GM12878 (cell line): ENCODE results near the gene RAP1GDS1. TPM values are rescaled to one million over a fixed set of nuclear protein-coding genes. Genes with fewer than 3 reads are reported as not detected.

ENCODE experiments used
- GATAD2B ChIP-seq: fragments of 450-650 bp; conservative IDR thresholded peaks from 2 replicates; pipeline ENCODE4 v1.6.1; 2017; ENCODE audit warnings: low read depth, mild to moderate bottlenecking, moderate library complexity
- HDAC2 ChIP-seq: fragments of 200-600 bp; sonication (generic); IDR thresholded peaks from 2 replicates; pipeline ENCODE4 v1.6.1; 2017
- KLF5 ChIP-seq: fragments of 450-650 bp; IDR thresholded peaks from 2 replicates; pipeline ENCODE4 v1.6.1; 2014; ENCODE audit warnings: mild to moderate bottlenecking; ENCODE audit not compliant: partially characterized antibody
- MEF2A ChIP-seq: IDR thresholded peaks from 2 replicates; pipeline ENCODE4 v1.6.1; 2011; ENCODE audit warnings: low read depth, mild to moderate bottlenecking, low read length, moderate library complexity; ENCODE audit not compliant: insufficient read depth
- NFXL1 ChIP-seq: fragments of 450-650 bp; IDR thresholded peaks from 2 replicates; pipeline ENCODE4 v1.6.1; 2017; ENCODE audit warnings: antibody characterized with exemption, mild to moderate bottlenecking, borderline replicate concordance
- NRF1 ChIP-seq: conservative IDR thresholded peaks from 2 replicates; pipeline ENCODE4 v1.6.1; 2011; ENCODE audit warnings: mild to moderate bottlenecking, low read depth, low read length, improper control_type of control experiment
- PAX8 ChIP-seq: fragments of 450-650 bp; IDR thresholded peaks from 2 replicates; pipeline ENCODE4 v1.6.1; 2017; ENCODE audit warnings: mild to moderate bottlenecking, moderate library complexity
- POLR2AphosphoS2 ChIP-seq: IDR thresholded peaks from 2 replicates; pipeline ENCODE4 v1.6.1; 2011; ENCODE audit warnings: low read depth, mild to moderate bottlenecking, low read length, improper control_type of control experiment, moderate library complexity
- TCF7 ChIP-seq: IDR thresholded peaks from 2 replicates; pipeline ENCODE4 v1.6.1; 2014; ENCODE audit warnings: antibody characterized with exemption, borderline replicate concordance
- WRNIP1 ChIP-seq: IDR thresholded peaks from 2 replicates; pipeline ENCODE4 v1.6.1; 2011; ENCODE audit warnings: low read depth, low read length, improper control_type of control experiment, borderline replicate concordance
- ZSCAN29 ChIP-seq: fragments of 450-650 bp; IDR thresholded peaks from 2 replicates; pipeline ENCODE4 v1.6.1; 2017; ENCODE audit warnings: mild to moderate bottlenecking, moderate library complexity
- polyA plus RNA-seq, 11 experiments: library from polyadenylated mRNA; depleted of rRNA in 4 of 11; unstranded in 6 of 11; stranded (reverse) in 5 of 11; fragments of >200 nt; fragmentation: Nextera tagmentation in 4 of 11; fragmentation: Illumina TruSeq in 1 of 11; extraction: Ambion mirVana in 4 of 11; extraction: Trizol in 1 of 11; gene quantifications; 1 replicate in 1 of 11; 2 replicates in 10 of 11; pipeline versions ENCODE4 v1.2.1 to v1.2.3, GENCODE V29; 2011 to 2016; ENCODE audit warnings: inconsistent platforms in 2 of 11, missing spikeins in 2 of 11, low read depth in 1 of 11
- total RNA-seq, 4 experiments: library from RNA; depleted of rRNA in 3 of 4; stranded (reverse); fragments of >200 nt in 3 of 4; fragmentation: Illumina TruSeq in 1 of 4; extraction: Trizol in 1 of 4; gene quantifications; 2 replicates each; pipeline versions ENCODE4 v1.2.1 to v1.2.3, GENCODE V29; 2013 to 2021
- TF ChIP-seq, protein P1 (sequence below): fragments of 450-650 bp; IDR thresholded peaks from 2 replicates; pipeline ENCODE4 v1.6.1; 2018; ENCODE audit warnings: borderline replicate concordance, mild to moderate bottlenecking; ENCODE audit not compliant: partially characterized antibody
- TF ChIP-seq, protein P2 (sequence below): fragments of 450-650 bp; IDR thresholded peaks from 2 replicates; pipeline ENCODE4 v1.6.1; 2017; ENCODE audit warnings: mild to moderate bottlenecking, low read depth, inconsistent platforms; ENCODE audit not compliant: poor library complexity, severe bottlenecking

RAP1GDS1 gene
- total and polyA plus RNA-seq, 10 of the 15 experiments (the other 5 are each of a cell fraction or from before 2014, with no cell fraction given): 12.0 to 30.5 (median 20.7) TPM

DNA sequence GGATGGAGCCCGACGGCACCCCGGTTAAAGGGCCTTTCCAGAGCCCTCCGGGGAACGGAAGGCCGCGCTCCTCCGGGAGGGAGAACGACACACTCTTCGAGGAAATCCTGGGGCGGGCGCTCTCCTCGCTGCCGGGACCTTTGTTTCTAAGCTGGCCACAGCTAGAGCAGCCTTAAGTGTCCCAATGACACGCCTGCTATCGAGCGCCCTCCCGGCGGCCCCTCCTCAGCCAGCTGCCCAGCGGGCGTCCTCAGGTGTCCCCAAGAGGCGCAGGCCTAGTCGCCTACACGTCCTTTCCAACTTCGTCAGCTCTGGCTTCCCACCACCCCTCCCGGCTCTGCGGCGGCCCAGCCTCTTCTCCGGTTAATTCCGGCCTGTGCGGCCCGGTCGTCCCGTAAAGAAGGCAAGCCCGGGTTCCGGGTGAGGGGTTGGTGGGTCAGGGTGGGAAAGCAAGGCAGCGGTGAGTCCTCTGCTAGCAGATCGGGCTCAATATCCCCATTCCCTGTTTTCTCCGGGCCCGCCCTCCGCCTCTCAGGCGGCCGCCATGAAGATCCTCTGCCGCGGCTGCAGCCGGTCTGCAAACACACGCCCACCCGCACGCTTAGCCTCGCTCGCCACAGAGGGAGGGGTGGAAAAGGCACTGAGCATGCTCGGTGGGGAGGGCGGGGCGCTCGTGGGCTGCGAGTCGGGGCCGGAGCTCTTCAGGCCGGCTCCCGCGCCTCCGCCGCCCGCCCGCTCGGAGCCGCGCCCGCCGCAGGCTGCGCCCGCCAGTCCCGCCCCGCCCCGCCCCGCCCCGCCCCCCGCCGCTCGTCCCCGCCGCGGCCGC is at the start of gene RAP1GDS1 (continued):
- TF ChIP-seq, protein P1, sequence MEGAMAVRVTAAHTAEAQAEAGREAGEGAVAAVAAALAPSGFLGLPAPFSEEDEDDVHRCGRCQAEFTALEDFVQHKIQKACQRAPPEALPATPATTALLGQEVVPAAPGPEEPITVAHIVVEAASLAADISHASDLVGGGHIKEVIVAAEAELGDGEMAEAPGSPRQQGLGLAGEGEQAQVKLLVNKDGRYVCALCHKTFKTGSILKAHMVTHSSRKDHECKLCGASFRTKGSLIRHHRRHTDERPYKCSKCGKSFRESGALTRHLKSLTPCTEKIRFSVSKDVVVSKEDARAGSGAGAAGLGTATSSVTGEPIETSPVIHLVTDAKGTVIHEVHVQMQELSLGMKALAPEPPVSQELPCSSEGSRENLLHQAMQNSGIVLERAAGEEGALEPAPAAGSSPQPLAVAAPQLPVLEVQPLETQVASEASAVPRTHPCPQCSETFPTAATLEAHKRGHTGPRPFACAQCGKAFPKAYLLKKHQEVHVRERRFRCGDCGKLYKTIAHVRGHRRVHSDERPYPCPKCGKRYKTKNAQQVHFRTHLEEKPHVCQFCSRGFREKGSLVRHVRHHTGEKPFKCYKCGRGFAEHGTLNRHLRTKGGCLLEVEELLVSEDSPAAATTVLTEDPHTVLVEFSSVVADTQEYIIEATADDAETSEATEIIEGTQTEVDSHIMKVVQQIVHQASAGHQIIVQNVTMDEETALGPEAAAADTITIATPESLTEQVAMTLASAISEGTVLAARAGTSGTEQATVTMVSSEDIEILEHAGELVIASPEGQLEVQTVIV: no peak
- TF ChIP-seq WRNIP1 (no peak), PAX8 (no peak), MEF2A (no peak), POLR2AphosphoS2 (peak; percentile 74; the same call in 1 of the 2 replicates), KLF5 (no peak), ZSCAN29 (peak; percentile 30; the same call in 1 of the 2 replicates), HDAC2 (no peak), GATAD2B (0 out of 2 replicates have a peak, but pooled peaks have one; percentile 53), TCF7 (no peak), NRF1 (peak; percentile 44), NFXL1 (no peak)
- TF ChIP-seq, protein P2, sequence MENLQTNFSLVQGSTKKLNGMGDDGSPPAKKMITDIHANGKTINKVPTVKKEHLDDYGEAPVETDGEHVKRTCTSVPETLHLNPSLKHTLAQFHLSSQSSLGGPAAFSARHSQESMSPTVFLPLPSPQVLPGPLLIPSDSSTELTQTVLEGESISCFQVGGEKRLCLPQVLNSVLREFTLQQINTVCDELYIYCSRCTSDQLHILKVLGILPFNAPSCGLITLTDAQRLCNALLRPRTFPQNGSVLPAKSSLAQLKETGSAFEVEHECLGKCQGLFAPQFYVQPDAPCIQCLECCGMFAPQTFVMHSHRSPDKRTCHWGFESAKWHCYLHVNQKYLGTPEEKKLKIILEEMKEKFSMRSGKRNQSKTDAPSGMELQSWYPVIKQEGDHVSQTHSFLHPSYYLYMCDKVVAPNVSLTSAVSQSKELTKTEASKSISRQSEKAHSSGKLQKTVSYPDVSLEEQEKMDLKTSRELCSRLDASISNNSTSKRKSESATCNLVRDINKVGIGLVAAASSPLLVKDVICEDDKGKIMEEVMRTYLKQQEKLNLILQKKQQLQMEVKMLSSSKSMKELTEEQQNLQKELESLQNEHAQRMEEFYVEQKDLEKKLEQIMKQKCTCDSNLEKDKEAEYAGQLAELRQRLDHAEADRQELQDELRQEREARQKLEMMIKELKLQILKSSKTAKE: no peak
- TF ChIP-seq, all 136 proteins: peak for 30
